IMR-90 (cell line): Measurements from ENCODE around the gene TMEM45A. TPM values are rescaled to one million over a fixed set of nuclear protein-coding genes. Genes with fewer than 3 reads are reported as not detected.

Source experiments
- ATAC-seq: fragments of 200-7000 bp; cut with Tn5 transposase; 2 replicates; pipeline ENCODE4 v1.9.1; 2020; ENCODE audit warnings: low read depth, mild to moderate bottlenecking, moderate library complexity
- BruUV-seq: library from RNA; stranded (reverse); fragments of 400-500 nt; replicated peaks from 2 replicates; lab custom pipeline; 2021; lab: Mats Ljungman, UMichigan
- CTCF ChIA-PET: fragments of 300-600 bp; formaldehyde crosslinking; extraction: SDS; loops from one replicate; lab custom pipeline; 2021; ENCODE audit warnings: antibody characterized with exemption; lab: Yijun Ruan, JAX
- POLR2A ChIA-PET: fragments of 300-600 bp; sonication (Branson Sonifier 250); formaldehyde crosslinking; loops from one replicate; lab custom pipeline; 2022; ENCODE audit warnings: antibody characterized with exemption; ENCODE audit not compliant: unreplicated experiment; lab: Charles Lee
- DNase-seq: peaks from one replicate; pipeline ENCODE4 v3.0.0; 2013
- H2AFZ ChIP-seq: replicated peaks from 2 replicates; pipeline ENCODE3; 2013; ENCODE audit warnings: low read length, mild to moderate bottlenecking; ENCODE audit not compliant: poor library complexity
- H2AK5ac ChIP-seq: 2 replicates; pipeline ENCODE4 v1.6.1; 2013; ENCODE audit warnings: low read depth, low read length, inconsistent platforms
- H2AK9ac ChIP-seq: replicated peaks from 2 replicates; pipeline ENCODE3; 2013; ENCODE audit warnings: mild to moderate bottlenecking, low read depth, low read length, moderate library complexity; ENCODE audit not compliant: poor library complexity
- H2BK120ac ChIP-seq: 2 replicates; pipeline ENCODE4 v1.6.1; 2013; ENCODE audit warnings: low read depth, low read length, inconsistent platforms
- H2BK15ac ChIP-seq: 3 replicates; pipeline ENCODE4 v1.6.1; 2013; ENCODE audit warnings: low read depth, low read length, inconsistent platforms
- H2BK20ac ChIP-seq: 2 replicates; pipeline ENCODE4 v1.6.1; 2013; ENCODE audit warnings: low read depth, mild to moderate bottlenecking, inconsistent platforms, low read length, moderate library complexity
- H2BK5ac ChIP-seq: 2 replicates; pipeline ENCODE4 v1.6.1; 2013; ENCODE audit warnings: mild to moderate bottlenecking, low read depth, low read length, inconsistent platforms; ENCODE audit not compliant: poor library complexity, severe bottlenecking
- H3K14ac ChIP-seq: replicated peaks from 2 replicates; pipeline ENCODE4 v1.6.1; 2013; ENCODE audit warnings: low read depth, low read length, inconsistent platforms
- H3K18ac ChIP-seq: 2 replicates; pipeline ENCODE4 v1.6.1; 2013; ENCODE audit warnings: low read depth, low read length, control low read depth
- H3K23ac ChIP-seq: 2 replicates; pipeline ENCODE4 v1.6.1; 2013; ENCODE audit warnings: low read depth, low read length, inconsistent platforms
- H3K27ac ChIP-seq: 2 replicates; pipeline ENCODE4 v1.5.1; 2013; ENCODE audit warnings: mild to moderate bottlenecking, control low read depth, low read length; ENCODE audit not compliant: insufficient read depth
- H3K27me3 ChIP-seq: 2 replicates; pipeline ENCODE4 v1.6.1; 2013; ENCODE audit warnings: low read length; ENCODE audit not compliant: control insufficient read depth, insufficient read depth
- H3K36me3 ChIP-seq: 2 replicates; pipeline ENCODE4 v1.6.1; 2013; ENCODE audit warnings: low read length, mixed read lengths; ENCODE audit not compliant: control insufficient read depth, insufficient read depth
- H3K4ac ChIP-seq: 2 replicates; pipeline ENCODE4 v1.6.1; 2013; ENCODE audit warnings: low read depth, low read length, inconsistent platforms
- H3K4me1 ChIP-seq: 2 replicates; pipeline ENCODE4 v1.6.1; 2013; ENCODE audit warnings: low read length, mixed read lengths; ENCODE audit not compliant: control insufficient read depth, insufficient read depth
- H3K4me2 ChIP-seq: 2 replicates; pipeline ENCODE4 v1.6.1; 2013; ENCODE audit warnings: low read depth, mild to moderate bottlenecking, control low read depth, low read length, moderate library complexity
- H3K4me3 ChIP-seq: 2 replicates; pipeline ENCODE4 v1.5.1; 2013; ENCODE audit warnings: low read depth, mild to moderate bottlenecking, control low read depth, low read length, moderate library complexity; ENCODE audit not compliant: insufficient read depth
- H3K56ac ChIP-seq: 2 replicates; pipeline ENCODE4 v1.6.1; 2013; ENCODE audit warnings: low read length, inconsistent platforms; ENCODE audit not compliant: insufficient read depth; ENCODE audit errors: extremely low read depth
- H3K79me1 ChIP-seq, 2 experiments: 2 replicates each; pipeline ENCODE4 v1.6.1; 2013; ENCODE audit warnings: low read length in 2 of 2, inconsistent platforms in 1 of 2, low read depth in 1 of 2
- H3K9ac ChIP-seq: 2 replicates; pipeline ENCODE4 v1.6.1; 2013; ENCODE audit warnings: low read depth, low read length, control low read depth
- H3K9me1 ChIP-seq: 2 replicates; pipeline ENCODE4 v1.6.1; 2013; ENCODE audit warnings: low read length, inconsistent platforms; ENCODE audit not compliant: insufficient read depth
- H3K9me3 ChIP-seq: 2 replicates; pipeline ENCODE4 v1.6.1; 2013; ENCODE audit warnings: low read length; ENCODE audit not compliant: control insufficient read depth, insufficient read depth
- H4K20me1 ChIP-seq: 2 replicates; pipeline ENCODE4 v1.6.1; 2013; ENCODE audit warnings: low read length, inconsistent platforms; ENCODE audit not compliant: insufficient read depth
- H4K5ac ChIP-seq: 2 replicates; pipeline ENCODE4 v1.6.1; 2013; ENCODE audit warnings: mild to moderate bottlenecking, low read depth, low read length, control low read depth
- H4K8ac ChIP-seq, 2 experiments: 2 replicates each; pipeline ENCODE4 v1.6.1; 2013; ENCODE audit warnings: low read depth in 2 of 2, low read length in 2 of 2, control low read depth in 1 of 2, inconsistent platforms in 1 of 2
- H4K91ac ChIP-seq: 2 replicates; pipeline ENCODE4 v1.6.1; 2013; ENCODE audit warnings: low read depth, low read length, inconsistent platforms; ENCODE audit not compliant: insufficient read depth
- CEBPB ChIP-seq: IDR thresholded peaks from 2 replicates; pipeline ENCODE4 v1.6.1; 2012; ENCODE audit warnings: low read depth, low read length, improper control_type of control experiment
- FOS ChIP-seq: fragments of 150-350 bp; IDR thresholded peaks from 2 replicates; pipeline ENCODE4 v1.6.1; 2016; ENCODE audit warnings: low read depth, low read length
- MAFK ChIP-seq: IDR thresholded peaks from 2 replicates; pipeline ENCODE4 v1.6.1; 2012; ENCODE audit warnings: low read depth, low read length, improper control_type of control experiment
- MAZ ChIP-seq: IDR thresholded peaks from 2 replicates; pipeline ENCODE4 v1.6.1; 2012; ENCODE audit warnings: low read depth, mild to moderate bottlenecking, low read length, improper control_type of control experiment, moderate library complexity, borderline replicate concordance
- NFE2L2 ChIP-seq: fragments of 150-350 bp; IDR thresholded peaks from 2 replicates; pipeline ENCODE4 v1.6.1; 2016; ENCODE audit warnings: low read depth, mild to moderate bottlenecking, low read length
- POLR2A ChIP-seq: IDR thresholded peaks from 2 replicates; pipeline ENCODE4 v1.6.1; 2012; ENCODE audit warnings: mild to moderate bottlenecking, low read depth, low read length
- RAD21 ChIP-seq: IDR thresholded peaks from 2 replicates; pipeline ENCODE4 v1.6.1; 2012; ENCODE audit warnings: low read length, improper control_type of control experiment
- RCOR1 ChIP-seq: IDR thresholded peaks from 2 replicates; pipeline ENCODE4 v1.6.1; 2012; ENCODE audit warnings: mild to moderate bottlenecking, low read length, improper control_type of control experiment; ENCODE audit not compliant: insufficient replicate concordance
- SMC3 ChIP-seq: fragments of 150-350 bp; IDR thresholded peaks from 2 replicates; pipeline ENCODE4 v1.6.1; 2016; ENCODE audit warnings: low read depth, mild to moderate bottlenecking, antibody characterized with exemption, low read length, moderate library complexity
- dilution Hi-C: fragments of 300-500 bp; cut with HindIII; formaldehyde crosslinking; loops from one replicate; pipeline ENCODE4 v1.14.3; 2018; ENCODE audit warnings: low sequenced_read_pairs; ENCODE audit not compliant: unreplicated experiment
- in situ Hi-C: fragments of 300-500 bp; cut with MboI; formaldehyde crosslinking; loops from 3 replicates; pipeline ENCODE4 v1.14.3; 2019; ENCODE audit warnings: low sequenced_read_pairs, inconsistent platforms, mixed read lengths
- intact Hi-C: fragments of 100-400 bp; cut with micrococcal nuclease; formaldehyde crosslinking; loops from 2 replicates; pipeline ENCODE4 v1.10.0; 2022
- polyA plus RNA-seq, 3 experiments: library from polyadenylated mRNA; depleted of rRNA; stranded (reverse); fragments of >200 nt; gene quantifications; 2 replicates each; pipeline ENCODE4 v1.2.3, GENCODE V29; 2012; ENCODE audit warnings: low replicate concordance in 1 of 3
- total RNA-seq: library from RNA; depleted of rRNA; stranded (reverse); fragments of >200 nt; gene quantifications from 2 replicates; pipeline ENCODE4 v1.2.3, GENCODE V29; 2012
- TF ChIP-seq, protein P1 (sequence below): conservative IDR thresholded peaks from 2 replicates; pipeline ENCODE4 v1.5.1; 2012; ENCODE audit warnings: mild to moderate bottlenecking, low read depth, low read length, improper control_type of control experiment
- TF ChIP-seq, protein P2 (sequence below): fragments of 150-350 bp; IDR thresholded peaks from 2 replicates; pipeline ENCODE4 v1.6.1; 2017; ENCODE audit warnings: mild to moderate bottlenecking, antibody characterized with exemption, low read length, low read depth
- TF ChIP-seq, protein P3 (sequence below): fragments of 150-350 bp; IDR thresholded peaks from 2 replicates; pipeline ENCODE4 v1.6.1; 2016; ENCODE audit warnings: low read depth, mild to moderate bottlenecking, low read length, moderate library complexity, borderline replicate concordance

The TMEM45A gene
- total and polyA plus RNA-seq, 2 of the 4 experiments (the other 2 are of a cell fraction): 13.6 to 21.7 TPM

DNA sequence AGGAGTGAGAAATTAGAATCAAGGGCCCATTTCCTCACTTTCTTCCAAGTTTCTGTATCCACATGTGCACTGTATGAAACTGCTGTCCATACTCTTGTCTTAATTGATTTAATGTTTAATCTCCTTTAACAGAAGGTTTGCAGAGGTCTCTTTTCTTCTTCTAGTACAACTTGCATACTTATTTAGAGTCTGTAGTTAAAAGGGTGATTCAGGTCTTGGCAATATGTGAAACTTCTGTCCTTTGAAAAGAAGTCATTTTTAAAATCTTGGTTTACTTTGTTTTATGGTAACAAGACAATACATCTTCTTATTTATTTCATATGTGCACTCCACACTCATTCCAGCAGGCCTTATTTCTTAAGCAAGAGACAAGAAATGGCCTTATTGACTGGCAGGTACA lies 25.8 kb downstream of the TMEM45A start:
- Histone ChIP-seq H4K5ac (no peak overlapping the region), H3K4me2 (no peak overlapping the region), H3K56ac (no peak overlapping the region), H2BK20ac (no peak overlapping the region), H4K8ac (no peak overlapping the region), H3K9ac (no peak overlapping the region), H3K14ac (no peak overlapping the region), H3K4ac (no peak overlapping the region), H4K91ac (no peak overlapping the region), H2BK15ac (no peak overlapping the region), H2AK9ac (no peak overlapping the region), H3K36me3 (no peaks in the 10 kb centered on the region; the same call in 1 of the 2 replicates), H4K20me1 (no peaks in the 10 kb centered on the region), H3K9me1 (peaks cover 7% of the 10 kb centered on the region; the same call in 1 of the 2 replicates), H3K4me3 (no peak overlapping the region), H3K27ac (no peak overlapping the region), H2AFZ (no peak overlapping the region), H3K9me3 (no peaks in the 10 kb centered on the region), H3K79me1 (no peaks in the 10 kb centered on the region; a peak in 1 of 4 replicates), H3K23ac (no peak overlapping the region), H3K27me3 (no peaks in the 10 kb centered on the region), H3K18ac (no peak overlapping the region), H2BK5ac (no peak overlapping the region), H3K4me1 (no peaks in the 10 kb centered on the region), H2AK5ac (no peak overlapping the region), H2BK120ac (no peak overlapping the region)
- dilution Hi-C loops: no loop called here
- in situ Hi-C loops: no loop called here
- TF ChIP-seq MAFK (no peak), FOS (no peak), RAD21 (no peak), RCOR1 (no peak), POLR2A (no peak), SMC3 (no peak), CEBPB (no peak), MAZ (no peak), NFE2L2 (no peak)
- TF ChIP-seq, protein P1, sequence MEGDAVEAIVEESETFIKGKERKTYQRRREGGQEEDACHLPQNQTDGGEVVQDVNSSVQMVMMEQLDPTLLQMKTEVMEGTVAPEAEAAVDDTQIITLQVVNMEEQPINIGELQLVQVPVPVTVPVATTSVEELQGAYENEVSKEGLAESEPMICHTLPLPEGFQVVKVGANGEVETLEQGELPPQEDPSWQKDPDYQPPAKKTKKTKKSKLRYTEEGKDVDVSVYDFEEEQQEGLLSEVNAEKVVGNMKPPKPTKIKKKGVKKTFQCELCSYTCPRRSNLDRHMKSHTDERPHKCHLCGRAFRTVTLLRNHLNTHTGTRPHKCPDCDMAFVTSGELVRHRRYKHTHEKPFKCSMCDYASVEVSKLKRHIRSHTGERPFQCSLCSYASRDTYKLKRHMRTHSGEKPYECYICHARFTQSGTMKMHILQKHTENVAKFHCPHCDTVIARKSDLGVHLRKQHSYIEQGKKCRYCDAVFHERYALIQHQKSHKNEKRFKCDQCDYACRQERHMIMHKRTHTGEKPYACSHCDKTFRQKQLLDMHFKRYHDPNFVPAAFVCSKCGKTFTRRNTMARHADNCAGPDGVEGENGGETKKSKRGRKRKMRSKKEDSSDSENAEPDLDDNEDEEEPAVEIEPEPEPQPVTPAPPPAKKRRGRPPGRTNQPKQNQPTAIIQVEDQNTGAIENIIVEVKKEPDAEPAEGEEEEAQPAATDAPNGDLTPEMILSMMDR: no peak
- TF ChIP-seq, protein P2, sequence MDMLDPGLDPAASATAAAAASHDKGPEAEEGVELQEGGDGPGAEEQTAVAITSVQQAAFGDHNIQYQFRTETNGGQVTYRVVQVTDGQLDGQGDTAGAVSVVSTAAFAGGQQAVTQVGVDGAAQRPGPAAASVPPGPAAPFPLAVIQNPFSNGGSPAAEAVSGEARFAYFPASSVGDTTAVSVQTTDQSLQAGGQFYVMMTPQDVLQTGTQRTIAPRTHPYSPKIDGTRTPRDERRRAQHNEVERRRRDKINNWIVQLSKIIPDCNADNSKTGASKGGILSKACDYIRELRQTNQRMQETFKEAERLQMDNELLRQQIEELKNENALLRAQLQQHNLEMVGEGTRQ: no peak
- TF ChIP-seq, protein P3, sequence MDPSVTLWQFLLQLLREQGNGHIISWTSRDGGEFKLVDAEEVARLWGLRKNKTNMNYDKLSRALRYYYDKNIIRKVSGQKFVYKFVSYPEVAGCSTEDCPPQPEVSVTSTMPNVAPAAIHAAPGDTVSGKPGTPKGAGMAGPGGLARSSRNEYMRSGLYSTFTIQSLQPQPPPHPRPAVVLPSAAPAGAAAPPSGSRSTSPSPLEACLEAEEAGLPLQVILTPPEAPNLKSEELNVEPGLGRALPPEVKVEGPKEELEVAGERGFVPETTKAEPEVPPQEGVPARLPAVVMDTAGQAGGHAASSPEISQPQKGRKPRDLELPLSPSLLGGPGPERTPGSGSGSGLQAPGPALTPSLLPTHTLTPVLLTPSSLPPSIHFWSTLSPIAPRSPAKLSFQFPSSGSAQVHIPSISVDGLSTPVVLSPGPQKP: no peak
- DNase-seq (no peak), ATAC-seq (no peak)
- BruUV-seq: no TSS peak
- CTCF ChIA-PET: no interaction called here
- POLR2A ChIA-PET: no interaction called here
- intact Hi-C loops: no loop called here
